ENCODE measurements around the gene TMEM132D. TPM values are rescaled to one million over a fixed set of nuclear protein-coding genes. Genes with fewer than 3 reads are reported as not detected.

Gene TMEM132D
- total RNA-seq, 1 donor from 2014 or later, result 16.5 TPM

- no peak for DNase-seq
- TF ChIP-seq CTCF (IDR thresholded peaks at IDR 0.05; ENCODE audit: partially characterized antibody, unreplicated experiment), result no peak
- Mint-ChIP-seq H3K4me3 (ENCODE audit: unreplicated experiment) (no peak overlapping the region), H3K36me3 (ENCODE audit: unreplicated experiment) (peaks cover 5% of the 10 kb centered on the region), H3K27ac (ENCODE audit: unreplicated experiment) (no peak overlapping the region), H3K4me1 (ENCODE audit: low read depth, unreplicated experiment) (peaks cover 2% of the 10 kb centered on the region), H3K27me3 (ENCODE audit: unreplicated experiment) (no peaks in the 10 kb centered on the region), H3K9me3 (ENCODE audit: unreplicated experiment) (peaks cover under 1% of the 10 kb centered on the region)
These were observed 518.2 kb downstream of the TMEM132D start for GRCh38 chr12:129385637-129385990.

- H3K4me3 Mint-ChIP-seq (ENCODE audit: unreplicated experiment), result no peak overlapping the region
- no peaks in the 10 kb centered on the region for H3K27me3 Mint-ChIP-seq (ENCODE audit: unreplicated experiment)
- peaks cover 2% of the 10 kb centered on the region for H3K4me1 Mint-ChIP-seq (ENCODE audit: low read depth, unreplicated experiment)
- H3K36me3 Mint-ChIP-seq (ENCODE audit: unreplicated experiment), result peaks cover 5% of the 10 kb centered on the region
- no peak for DNase-seq
- TF ChIP-seq CTCF (IDR thresholded peaks at IDR 0.05; ENCODE audit: partially characterized antibody, unreplicated experiment), result no peak
- no peak overlapping the region for H3K27ac Mint-ChIP-seq (ENCODE audit: unreplicated experiment)
- H3K9me3 Mint-ChIP-seq (ENCODE audit: unreplicated experiment), result peaks cover 3% of the 10 kb centered on the region
These were observed 519.9 kb downstream of the TMEM132D start for GRCh38 chr12:129383956-129384355.

GRCh38 chr12:129381715-129382114 is 522.1 kb downstream of the TMEM132D start:
- H3K27me3 Mint-ChIP-seq (ENCODE audit: unreplicated experiment), result no peaks in the 10 kb centered on the region
- no peak overlapping the region for H3K27ac Mint-ChIP-seq (ENCODE audit: unreplicated experiment)
- H3K4me3 Mint-ChIP-seq (ENCODE audit: unreplicated experiment), result no peak overlapping the region
- no peak for DNase-seq
- TF ChIP-seq CTCF (IDR thresholded peaks at IDR 0.05; ENCODE audit: partially characterized antibody, unreplicated experiment), result no peak
- H3K36me3 Mint-ChIP-seq (ENCODE audit: unreplicated experiment), result peaks cover 5% of the 10 kb centered on the region
- H3K9me3 Mint-ChIP-seq (ENCODE audit: unreplicated experiment), result peaks cover 7% of the 10 kb centered on the region
- peaks cover 2% of the 10 kb centered on the region for H3K4me1 Mint-ChIP-seq (ENCODE audit: low read depth, unreplicated experiment)

- Mint-ChIP-seq H3K9me3 (ENCODE audit: unreplicated experiment) (peaks cover 11% of the 10 kb centered on the region), H3K4me1 (ENCODE audit: low read depth, unreplicated experiment) (no peaks in the 10 kb centered on the region), H3K36me3 (ENCODE audit: unreplicated experiment) (peaks cover 5% of the 10 kb centered on the region), H3K27me3 (ENCODE audit: unreplicated experiment) (no peaks in the 10 kb centered on the region), H3K27ac (ENCODE audit: unreplicated experiment) (no peak overlapping the region), H3K4me3 (ENCODE audit: unreplicated experiment) (no peak overlapping the region)
- no peak for TF ChIP-seq CTCF (IDR thresholded peaks at IDR 0.05; ENCODE audit: partially characterized antibody, unreplicated experiment)
- no peak for DNase-seq
These were observed 524.6 kb downstream of the TMEM132D start for GRCh38 chr12:129379076-129379804.

GRCh38 chr12:129378496-129378895 is 525.3 kb downstream of the TMEM132D start:
- no peak for DNase-seq

More at GRCh38 chr12:129378496-129378895, 525.3 kb downstream of the TMEM132D start:
- no peak for TF ChIP-seq CTCF (IDR thresholded peaks at IDR 0.05; ENCODE audit: partially characterized antibody, unreplicated experiment)
- Mint-ChIP-seq H3K27ac (ENCODE audit: unreplicated experiment) (no peak overlapping the region), H3K36me3 (ENCODE audit: unreplicated experiment) (peaks cover 5% of the 10 kb centered on the region), H3K4me3 (ENCODE audit: unreplicated experiment) (no peak overlapping the region), H3K9me3 (ENCODE audit: unreplicated experiment) (peaks cover 12% of the 10 kb centered on the region), H3K4me1 (ENCODE audit: low read depth, unreplicated experiment) (no peaks in the 10 kb centered on the region), H3K27me3 (ENCODE audit: unreplicated experiment) (no peaks in the 10 kb centered on the region)
